Renal cortical epithelial cell (primary cell): ENCODE results near the gene RGS6. TPM values are rescaled to one million over a fixed set of nuclear protein-coding genes. Genes with fewer than 3 reads are reported as not detected.
A peak's percentile ranks its signal among the peaks of the same experiment; 100 is the strongest.

Experiments used
- DNase-seq: peaks from one replicate; pipeline ENCODE4 v3.0.0-alpha.2; 2011; ENCODE audit warnings: low read depth
- total RNA-seq: library from RNA; depleted of rRNA; stranded (reverse); fragments of >200 nt; gene quantifications from 2 replicates; pipeline ENCODE4 v1.2.3, GENCODE V29; 2014

The RGS6 gene
- total RNA-seq, 1 donor from 2014 or later: not detected

DNA sequence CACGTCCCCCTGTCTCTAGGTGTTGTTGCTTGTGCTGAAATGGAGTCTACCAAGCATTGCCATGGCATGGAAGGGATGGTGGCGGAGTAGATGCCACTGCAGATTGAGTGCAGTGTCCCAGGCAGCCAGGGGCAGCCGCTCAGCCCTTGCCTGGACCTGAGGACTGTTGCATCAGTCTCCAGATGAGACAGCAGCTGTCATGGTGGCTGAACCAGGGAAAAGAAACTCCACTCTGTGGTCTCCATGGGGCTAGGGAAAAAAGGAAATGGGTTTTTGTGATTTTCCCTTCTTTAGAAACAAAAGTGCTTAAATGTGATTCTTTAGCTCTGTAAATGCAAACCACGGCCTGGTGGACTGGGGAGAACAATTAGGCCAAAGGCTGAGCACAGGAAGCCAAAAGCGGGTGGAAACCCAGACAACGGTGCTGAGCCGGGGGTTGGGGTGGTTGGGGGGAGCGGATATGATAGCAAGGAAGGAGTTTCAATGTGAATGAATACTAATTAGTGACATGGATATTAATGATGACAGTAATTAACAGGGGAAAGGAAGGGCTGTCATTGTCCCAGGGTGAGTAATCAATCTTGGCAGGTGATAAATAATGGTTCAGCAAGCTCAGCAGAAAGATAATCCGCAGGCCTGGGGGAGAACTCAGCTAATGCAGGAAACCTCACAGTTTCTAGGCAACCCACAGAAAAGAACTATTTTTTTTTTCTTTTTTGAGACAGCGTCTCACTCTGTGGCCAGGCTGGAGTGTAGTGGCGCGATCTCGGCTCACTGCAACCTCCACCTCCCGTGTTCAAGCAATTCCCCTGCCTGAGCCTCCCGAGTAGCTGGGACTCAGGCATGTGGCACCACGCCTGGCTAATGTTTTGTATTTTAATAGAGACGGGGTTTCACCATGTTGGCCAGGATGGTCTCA is 519.1 kb downstream of the RGS6 start:
- DNase-seq: peak; percentile 58

DNA sequence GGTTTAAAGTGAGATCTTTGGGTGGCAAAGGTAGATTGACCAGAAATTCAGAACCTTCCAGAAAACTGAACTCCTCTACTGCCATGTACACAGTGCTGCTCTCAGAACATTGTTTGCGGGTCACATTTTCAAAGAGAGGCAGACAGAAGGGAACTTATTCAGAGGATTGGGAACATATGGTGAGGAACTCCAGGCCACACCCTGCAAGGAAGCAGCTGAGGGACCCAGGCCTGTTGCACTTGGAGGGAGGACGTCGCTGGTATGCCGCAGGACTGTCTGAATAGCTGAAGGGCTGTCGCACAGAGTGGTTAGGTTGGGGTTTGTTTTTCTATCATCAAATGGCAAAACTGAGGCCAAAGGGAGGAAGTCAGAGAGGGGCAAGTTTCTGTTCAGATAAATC is 520.5 kb downstream of the RGS6 start:
- DNase-seq: no peak

- no peak for DNase-seq
Measured at GRCh38 chr14:72454388-72455160, 522.3 kb downstream of the RGS6 start.

DNA sequence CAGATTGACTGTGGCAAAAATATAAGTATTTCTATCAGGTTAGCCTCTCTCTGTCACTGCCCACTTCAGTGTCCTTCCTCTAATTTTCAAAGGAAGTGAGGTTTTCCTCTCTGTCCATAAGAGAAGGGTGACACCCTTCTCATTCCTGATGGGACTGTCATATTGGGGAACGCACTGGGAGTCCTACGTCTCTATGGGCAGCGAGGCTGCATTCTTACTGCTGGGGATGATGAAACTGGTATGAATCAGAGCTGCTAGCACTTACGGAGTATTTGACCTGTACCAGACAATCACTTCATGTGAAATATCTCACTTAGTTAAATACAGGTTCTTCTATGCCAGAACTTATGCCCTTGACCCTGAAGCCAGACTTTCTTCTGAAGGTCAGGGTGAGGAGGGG is 525.4 kb downstream of the RGS6 start:
- peak; percentile 27 for DNase-seq

GRCh38 chr14:72462056-72462455 is 529.8 kb downstream of the RGS6 start:
- DNase-seq: no peak

DNA sequence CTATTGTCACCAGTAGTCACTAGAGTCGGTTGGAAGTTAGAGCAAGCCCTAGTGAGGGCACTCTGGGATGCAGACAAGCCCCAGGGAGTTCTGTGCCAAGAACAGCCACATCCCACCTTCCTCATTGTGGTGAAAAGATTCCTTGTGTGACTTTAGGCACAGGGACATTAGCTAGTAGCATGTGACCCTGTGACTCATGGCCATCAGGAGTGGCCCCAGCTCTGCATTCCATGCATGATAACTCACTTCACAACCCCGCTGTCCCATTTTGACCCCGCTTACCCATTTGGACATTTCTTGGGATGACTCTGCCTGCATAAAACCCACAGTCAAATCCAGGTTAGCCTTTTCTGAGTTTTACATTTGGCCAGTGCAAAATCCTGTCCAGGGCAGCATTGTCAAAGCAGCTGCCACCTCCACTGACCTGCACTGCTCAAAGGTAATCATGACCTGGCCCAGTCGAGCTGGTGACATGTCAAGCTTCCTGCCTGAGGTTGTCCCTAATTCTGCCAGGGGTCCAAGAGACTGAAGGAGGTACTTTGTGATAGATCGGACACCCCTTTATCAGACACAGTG is 531.1 kb downstream of the RGS6 start:
- peak; percentile 63 for DNase-seq

DNA sequence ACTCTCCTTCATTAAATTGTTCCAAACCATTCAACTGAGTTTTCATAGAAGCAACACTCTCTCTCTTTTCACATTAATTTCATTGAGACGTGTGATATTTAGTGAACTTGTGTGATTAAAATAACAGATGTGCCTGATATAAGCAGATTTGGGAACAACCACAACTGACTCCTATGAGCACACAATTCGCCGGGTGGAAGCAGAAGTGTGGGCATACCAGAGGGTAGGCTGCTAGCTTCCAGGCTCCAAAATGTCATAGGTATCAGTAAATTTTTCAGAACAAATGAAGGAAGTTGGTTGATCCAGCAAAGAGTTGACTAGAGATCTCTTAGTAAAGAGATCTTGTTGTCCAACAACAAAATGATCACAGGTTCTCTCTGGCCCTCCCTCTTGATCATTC is 532.0 kb downstream of the RGS6 start:
- no peak for DNase-seq

DNA sequence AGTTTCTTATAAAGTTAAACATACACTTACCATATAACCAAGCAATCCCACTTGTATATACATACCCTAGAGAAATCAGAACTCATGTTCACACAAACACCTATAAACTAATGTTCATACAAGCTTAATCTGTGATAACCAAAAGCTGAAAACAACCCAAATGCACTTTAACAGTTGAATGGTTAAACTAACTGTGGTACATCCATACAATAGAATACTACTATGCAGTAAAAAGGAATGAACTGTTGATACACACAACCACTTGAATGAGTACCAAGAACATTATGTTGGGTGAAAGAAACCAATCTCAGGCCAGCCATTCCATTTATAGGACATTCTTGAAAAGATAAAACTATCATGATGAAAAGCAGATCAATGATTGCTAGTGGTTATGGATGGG is 534.1 kb downstream of the RGS6 start:
- DNase-seq: no peak

DNA sequence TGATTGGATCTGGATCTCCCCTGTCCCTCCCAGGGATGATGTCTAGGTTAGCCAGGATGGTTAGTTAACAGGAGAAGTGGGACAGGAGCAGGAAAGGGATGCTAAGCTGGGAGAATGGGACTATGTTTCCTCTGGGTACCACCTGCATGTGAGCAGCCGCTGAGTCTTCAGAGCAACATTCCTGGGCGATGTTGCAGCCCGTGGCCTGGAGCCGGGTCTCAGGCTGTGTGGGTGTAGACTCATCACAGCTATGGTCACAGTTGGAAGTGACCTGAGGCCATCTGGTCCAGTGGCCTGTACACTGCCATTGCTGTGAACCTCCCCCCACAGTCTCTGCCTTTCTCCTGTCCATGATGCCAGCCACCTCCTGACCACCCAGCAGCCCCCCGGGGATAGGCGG is 539.1 kb downstream of the RGS6 start:
- DNase-seq: no peak

- DNase-seq: no peak
Measured at GRCh38 chr14:72472845-72473244, 540.6 kb downstream of the RGS6 start.

- peak; percentile 100 for DNase-seq
Measured at GRCh38 chr14:72476657-72477499, 544.6 kb downstream of the RGS6 start.

DNA sequence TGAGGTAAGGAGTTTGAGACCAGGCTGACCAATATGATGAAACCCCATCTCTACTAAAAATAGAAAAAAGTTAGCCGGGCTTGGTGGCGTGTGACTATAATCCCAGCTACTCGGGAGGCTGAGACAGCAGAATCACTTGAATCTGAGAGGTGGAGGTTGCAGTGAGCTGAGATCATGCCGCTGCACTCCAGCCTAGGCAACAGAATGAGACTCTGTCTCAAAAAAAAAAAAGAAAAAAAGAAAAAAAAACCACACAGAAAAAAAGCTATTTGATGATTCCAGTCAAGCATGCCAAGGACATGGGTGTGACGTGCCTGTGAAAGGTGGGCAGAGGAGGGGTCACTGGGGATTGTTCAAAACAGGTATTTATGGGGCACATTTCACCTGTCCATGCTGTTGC is 545.3 kb downstream of the RGS6 start:
- DNase-seq: peak; percentile 70

GRCh38 chr14:72478471-72478893 is 546.3 kb downstream of the RGS6 start:
- DNase-seq: peak; percentile 76

GRCh38 chr14:72479461-72479931 is 547.3 kb downstream of the RGS6 start:
- DNase-seq: peak; percentile 79

DNA sequence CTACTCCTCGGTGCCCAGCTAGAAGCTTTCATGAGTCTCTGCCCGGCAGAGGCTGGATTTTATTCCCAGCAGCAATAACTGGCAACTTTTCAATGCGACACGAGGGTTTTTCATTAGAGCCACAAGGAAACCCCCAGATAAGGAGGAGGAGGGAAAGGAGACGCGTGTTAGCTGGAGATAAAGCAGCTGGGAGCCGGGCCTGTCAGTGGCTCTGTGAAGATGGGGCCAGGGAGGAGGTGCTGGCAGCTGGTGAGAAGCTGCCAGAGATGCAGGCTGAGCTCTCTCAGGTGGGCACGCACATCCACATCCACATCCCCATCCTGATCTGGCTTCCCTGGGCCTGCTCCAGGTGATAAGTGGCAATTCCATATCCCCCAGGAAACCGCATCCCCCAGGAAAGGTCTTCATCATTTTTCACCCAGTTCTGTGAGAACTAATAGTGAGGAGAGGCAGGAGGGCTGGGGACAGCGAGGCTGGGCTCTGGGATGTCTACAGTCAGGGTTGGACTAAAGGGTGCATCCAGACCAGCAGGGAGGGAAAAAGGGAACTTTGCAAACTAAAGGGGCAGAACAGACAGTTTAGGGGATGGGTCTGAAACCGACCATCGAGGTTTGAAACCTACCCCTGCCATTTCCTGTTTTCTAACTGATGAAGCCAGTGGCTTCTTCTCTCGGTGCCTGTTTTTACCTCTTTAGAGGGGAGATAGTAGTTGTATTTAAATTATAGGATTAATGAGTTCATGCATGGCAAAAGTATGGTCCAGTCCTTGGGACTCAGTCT is 548.4 kb downstream of the RGS6 start:
- DNase-seq: no peak

GRCh38 chr14:72483311-72483710 is 551.1 kb downstream of the RGS6 start:
- DNase-seq: no peak

DNA sequence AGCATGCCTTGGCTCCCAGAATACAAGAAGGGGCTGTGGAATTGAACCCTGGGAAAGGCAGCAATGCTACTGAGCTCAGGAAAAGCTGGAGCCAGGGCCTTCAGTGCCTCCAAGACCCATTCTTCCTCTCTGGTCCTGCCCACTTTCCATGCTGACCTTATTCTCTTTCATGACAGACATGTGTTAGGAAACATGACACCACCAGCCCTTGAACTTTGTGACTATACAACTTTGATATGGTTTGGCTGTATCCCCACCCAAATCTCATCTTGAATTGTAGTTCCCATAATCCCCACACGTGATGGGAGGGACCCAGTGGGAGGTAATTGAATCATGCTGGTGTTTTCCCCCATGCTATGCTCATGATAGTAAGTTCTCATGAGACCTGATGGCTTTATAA is 553.5 kb downstream of the RGS6 start:
- DNase-seq: no peak

DNA sequence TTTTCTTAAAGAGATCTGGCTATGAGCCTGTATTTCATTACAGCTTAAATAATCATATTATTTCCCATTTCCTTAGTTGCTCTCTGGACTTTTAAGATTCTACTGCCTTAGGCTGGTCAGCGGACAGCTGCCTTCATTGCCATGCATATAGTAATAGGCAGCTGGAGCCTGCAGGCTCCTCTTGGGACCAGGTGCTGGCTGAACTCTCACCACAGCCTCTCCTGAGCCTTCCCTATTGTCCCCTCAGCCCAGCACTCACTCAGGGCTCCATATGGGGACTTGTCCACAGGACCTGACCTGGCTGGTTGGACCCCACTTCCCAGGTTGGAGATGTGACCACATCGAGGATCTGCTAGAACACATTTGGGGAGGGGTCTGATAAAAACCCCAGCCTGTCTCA is 556.3 kb downstream of the RGS6 start:
- DNase-seq: no peak

GRCh38 chr14:72492196-72492595 is 560.0 kb downstream of the RGS6 start:
- DNase-seq: no peak

GRCh38 chr14:72495668-72496067 is 563.4 kb downstream of the RGS6 start:
- DNase-seq: no peak

DNA sequence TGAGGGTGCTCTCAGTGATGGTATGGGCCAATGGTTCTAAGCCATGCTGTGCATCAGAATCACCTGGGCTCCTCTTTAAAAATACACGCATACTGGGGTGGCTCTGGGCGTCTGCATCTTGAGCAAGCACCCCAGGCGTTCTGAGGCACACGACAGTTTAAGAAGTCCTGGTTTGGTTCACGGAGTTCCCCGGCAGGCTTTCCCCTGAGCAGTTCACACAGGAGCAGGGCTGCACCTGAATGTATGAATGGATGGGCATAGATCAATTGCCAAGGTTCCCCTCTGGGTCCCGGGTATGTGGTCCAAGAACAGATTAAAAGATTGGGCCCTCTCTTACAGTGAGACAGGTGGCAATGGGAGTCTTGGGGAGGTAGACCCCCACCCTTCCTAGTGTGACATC is 566.4 kb downstream of the RGS6 start:
- no peak for DNase-seq
